GM04503 (cell line): ENCODE data around the gene XXYLT1.
A peak's percentile ranks its signal among the peaks of the same experiment; 100 is the strongest.

Source experiments
- DNase-seq: peaks from one replicate; pipeline ENCODE4 v3.0.0-alpha.2; 2012; ENCODE audit warnings: low read depth

XXYLT1 gene

DNA sequence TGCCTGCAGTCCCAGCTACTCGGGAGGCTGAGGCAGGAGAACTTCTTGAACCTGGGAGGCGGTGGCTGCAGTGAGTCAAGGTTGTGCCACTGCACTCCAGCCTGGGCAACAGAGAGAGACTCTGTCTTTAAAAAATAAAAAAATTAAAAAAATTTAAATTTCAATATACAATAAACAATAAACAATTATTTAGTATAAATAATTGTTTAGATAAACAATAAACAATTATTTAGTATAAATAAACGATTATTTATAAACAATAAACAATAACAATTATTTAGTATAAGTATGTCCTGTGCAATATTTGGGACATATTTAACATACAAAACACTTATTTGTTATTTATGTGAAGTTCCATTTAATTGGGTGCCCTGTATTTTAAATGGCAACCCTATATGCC lies 119.6 kb downstream of the XXYLT1 start:
- DNase-seq: no peak

DNA sequence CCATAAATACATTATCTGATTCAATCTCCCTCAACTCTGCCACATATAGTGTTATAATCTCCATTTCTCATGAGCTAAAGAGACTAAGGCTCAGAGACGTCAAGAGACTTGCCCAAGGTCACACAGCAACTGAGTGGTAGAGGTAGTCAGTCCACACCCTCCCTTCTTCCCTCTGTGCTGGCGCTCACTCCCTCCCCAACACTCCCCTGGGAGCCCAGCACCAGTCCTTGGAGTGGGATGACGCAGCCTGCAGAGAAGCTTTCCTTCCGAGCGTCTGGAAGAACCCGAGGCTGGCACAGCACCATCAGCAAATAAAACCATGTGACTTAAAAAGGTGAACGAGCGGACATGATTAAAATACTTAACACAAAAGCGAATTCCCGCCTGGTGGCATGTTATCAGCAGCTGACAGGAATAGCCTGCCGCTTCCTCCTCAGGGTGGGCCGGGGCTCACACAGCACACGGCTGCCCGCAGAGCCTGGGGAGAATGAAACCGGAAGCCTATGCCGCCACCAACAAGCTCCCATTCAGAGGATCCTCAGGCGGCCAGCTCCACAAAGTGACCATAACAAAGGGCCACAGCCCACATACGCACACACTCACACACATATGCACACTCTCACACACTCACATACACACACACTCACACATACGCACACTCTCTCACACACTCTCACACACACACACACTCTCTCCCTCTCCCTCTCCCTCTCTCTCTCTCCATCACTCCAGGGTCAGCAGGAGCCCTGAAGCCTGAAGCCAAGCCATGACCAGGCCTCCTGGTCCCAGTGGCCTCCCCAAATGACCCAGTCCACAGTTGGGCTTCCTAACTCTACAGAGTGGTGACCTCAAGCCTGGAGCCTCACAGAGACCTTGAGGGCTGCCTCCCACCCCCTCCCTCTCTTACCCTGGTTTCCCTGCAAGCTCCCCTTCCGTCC lies 120.5 kb downstream of the XXYLT1 start:
- no peak for DNase-seq

DNA sequence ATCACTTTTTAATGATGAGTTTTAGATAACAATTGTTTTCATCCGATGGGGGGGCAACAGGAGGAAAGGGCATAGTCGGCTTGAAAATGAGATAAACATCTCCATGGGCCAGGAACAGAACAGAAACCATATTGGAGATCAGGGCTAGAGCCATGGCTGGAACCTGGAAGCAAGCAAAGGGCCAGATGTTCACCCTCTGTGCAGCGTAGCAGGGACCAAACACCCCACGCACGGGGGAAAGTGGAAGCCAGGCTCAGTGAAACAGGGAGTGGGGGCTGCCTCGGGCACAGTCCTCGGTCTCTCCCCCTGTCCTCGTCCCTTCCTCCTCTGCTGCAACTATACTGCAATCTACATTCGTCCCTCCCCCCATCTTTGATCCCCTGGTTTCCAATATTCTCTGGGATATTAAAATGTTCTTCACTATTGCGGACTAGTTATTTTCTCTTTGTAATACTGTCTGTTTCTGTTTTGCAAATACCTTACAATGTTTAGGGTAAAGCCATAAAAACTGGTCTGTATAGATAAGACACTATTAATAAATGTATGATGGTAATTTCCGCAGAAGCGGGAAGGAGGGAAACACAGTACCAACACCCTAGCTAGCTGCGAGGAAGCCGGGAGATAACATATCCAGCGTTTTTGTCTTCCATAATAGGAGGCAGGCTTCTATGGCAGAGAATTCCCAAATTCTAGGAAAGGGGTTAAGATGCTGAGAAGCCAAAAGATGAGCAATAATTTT lies 121.5 kb downstream of the XXYLT1 start:
- no peak for DNase-seq

DNA sequence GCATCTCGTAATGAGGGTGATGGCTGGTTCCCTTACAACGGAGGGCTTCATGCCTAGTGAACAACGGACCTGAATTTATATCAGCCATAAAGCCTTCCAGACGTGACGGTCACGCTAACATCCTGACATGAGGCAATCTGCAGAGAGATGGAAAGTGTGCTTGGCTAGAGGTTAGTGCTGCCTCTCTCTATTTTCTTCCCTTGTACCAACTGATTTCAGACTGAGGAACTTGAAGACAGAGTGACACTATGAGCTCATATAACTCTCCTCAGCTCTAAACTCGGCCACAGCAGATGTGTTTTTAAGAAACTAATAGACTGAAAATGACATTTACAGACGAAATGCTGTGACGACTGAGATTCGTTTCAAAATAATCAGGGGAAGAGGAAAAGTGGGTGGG lies 122.4 kb downstream of the XXYLT1 start:
- DNase-seq: no peak

DNA sequence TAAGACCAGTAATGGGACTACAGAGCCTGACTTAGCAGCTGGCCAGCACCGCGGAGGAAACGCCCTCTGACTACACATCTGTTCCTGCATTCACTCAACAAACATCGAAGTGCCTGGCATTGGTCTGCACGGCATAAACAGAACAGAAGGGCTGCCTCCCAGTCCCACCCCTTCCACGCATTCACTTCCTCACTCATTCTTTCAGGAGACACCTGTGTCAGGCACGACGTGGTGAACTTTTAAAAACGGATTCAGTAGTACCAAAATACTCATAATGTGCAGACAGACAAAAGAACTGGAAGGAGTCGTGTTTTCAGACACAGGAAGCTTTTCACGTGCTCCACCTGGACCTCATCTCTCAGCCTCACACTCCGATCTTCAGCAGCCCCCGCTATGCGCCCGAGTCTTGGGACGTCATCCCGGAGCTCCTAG lies 123.3 kb downstream of the XXYLT1 start:
- DNase-seq: no peak

DNA sequence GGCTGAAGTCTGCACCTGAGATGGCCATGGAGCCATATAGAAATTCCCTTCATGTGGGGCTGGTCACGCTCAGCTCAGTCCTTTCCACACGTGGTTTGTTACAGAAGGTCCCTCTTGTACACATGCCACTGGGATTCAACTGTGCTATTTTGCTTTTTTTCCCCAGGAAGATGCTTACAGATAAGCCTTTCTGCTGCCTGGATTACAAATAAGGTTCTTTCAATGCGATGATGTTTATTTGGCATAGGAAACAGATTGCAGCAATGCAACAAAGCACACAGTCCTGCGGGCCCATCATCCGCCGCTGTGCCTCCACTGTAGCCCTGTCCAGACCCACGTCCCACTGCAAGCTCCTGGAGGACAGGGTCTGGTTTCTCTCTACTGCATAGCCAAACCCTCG lies 124.8 kb downstream of the XXYLT1 start:
- DNase-seq: no peak

DNA sequence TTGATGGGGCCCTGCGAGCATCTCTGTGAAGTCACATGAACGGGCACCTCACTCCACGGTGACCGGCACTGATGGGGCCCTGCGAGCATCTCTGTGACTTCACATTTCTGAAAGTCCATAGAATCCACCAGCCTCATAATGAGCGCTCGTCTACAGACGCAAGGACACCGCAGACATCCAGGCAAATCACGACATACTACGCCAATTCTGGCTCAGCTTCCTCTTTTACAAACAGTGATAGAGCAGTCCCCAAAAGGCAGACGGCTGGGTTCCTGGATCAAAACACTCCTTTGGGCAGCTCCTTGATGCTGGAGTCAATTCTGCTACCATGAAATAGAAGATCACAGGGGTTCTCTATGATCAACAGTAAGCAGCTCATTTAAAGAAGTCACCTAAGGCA lies 125.4 kb downstream of the XXYLT1 start:
- DNase-seq: no peak

DNA sequence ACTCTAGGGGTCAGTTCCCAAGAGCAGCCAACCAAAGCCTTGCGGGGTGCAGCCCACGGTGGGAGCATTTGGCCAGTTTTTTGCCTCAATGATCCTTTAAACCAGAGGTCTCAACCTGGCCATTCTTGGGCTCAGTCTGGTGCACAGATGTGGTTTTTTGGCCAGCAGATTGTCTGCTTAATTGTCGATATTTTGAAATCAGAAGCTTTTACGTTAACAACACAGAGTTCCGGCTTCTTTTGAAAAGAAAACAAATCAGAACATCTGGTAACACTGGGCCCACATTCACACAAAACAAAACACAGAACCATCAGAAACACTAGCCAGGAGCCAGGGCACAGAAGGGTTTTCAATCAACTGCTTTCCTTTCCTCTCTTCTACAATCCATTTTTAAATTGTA lies 127.7 kb downstream of the XXYLT1 start:
- no peak for DNase-seq

DNA sequence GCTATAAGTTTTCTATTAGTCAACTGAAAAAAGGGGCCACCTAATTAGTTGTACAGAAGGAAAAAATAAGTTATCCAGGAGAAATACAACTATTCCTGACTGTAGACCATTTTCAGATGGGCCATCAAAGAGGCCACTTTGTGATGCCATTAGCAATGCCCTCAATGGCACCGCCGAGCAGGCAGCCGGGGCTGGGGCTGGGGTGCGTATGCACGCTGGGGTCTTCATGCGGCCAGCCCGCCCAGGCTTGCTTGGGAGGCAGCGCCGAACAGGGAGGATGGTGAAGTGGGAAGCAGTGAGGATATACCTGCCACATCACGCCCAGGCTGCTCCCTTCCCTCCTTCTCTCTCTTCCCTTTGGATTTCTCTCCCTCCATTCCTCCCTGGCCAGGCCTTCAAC lies 128.4 kb downstream of the XXYLT1 start:
- DNase-seq: no peak

DNA sequence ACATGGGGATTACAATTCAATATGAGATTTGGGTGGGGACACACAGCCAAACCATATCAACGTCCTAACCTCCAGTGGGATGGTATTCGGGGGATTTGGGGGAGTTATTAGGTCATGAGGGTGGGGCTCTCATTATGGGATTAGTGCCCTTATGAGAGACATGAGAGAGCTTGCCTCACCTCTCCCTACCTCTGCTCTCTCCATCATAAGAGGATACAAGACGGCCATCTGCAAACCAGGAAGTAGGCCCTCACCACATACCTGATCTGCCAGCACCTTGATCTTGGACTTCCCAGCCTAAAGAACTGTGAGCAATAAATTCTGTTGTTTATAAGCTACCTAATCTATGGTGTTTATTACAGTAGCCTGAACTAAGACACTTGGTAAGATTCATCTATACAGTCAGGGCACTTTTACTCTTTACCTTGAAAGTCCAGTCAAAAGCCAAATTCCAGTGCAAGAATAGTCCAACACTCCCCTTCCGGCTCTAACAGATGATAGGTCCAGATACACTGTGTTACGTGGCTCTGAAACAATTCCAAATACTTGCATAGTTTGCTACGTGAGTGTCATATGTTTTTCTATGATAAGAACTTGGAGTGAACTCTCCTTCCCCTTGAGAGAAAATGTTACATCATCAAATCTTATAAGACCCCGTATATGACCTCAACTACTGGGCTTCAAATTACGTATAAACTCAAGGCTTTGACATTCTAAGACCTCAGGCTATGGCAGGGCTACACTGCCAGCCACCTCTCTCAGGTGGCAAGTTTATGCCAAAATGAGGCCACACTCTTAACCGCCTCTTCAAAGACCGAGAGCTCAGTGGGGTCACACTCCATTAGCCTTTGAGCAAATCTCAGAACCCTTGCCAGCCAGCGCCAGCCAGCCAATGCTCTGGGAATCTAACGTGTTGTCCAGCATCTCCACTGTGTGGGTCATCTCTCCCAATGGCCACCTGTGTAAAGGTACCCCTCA lies 129.9 kb downstream of the XXYLT1 start:
- no peak for DNase-seq

DNA sequence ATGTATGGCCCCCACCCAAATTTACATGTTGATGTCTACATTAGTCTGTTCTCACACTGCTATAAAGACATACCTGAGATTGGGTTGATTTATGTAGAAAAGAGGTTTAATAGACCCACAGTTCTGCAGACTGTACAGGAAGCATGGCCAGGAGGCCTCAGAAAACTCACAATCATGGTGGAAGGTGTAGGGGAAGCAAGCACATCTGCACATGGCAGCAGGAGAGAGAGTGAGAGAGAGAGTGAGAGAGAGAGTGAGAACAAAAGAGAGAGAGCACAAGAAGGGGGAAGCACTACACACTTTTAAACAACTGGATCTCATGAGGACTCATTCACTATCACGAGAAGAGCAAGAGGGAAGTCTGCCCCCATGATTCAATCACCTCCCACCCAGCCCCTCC lies 130.5 kb downstream of the XXYLT1 start:
- no peak for DNase-seq

DNA sequence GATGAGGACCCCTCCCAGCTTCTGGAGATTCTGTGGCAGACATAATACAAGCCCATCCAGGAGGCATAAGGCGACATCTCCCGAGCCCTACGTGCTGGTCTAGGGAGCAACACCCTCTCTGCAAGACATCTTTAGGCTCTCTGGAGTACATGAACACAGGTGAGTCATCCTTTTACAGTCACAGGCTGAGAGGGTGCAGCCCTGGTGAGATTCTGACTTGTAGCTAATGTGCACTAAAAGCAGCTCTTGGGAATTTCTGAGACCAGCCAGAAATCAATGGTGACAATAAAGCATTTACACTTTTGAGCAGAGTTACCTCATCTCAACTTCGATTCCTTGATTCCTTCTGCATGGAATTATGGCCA lies 131.1 kb downstream of the XXYLT1 start:
- no peak for DNase-seq

DNA sequence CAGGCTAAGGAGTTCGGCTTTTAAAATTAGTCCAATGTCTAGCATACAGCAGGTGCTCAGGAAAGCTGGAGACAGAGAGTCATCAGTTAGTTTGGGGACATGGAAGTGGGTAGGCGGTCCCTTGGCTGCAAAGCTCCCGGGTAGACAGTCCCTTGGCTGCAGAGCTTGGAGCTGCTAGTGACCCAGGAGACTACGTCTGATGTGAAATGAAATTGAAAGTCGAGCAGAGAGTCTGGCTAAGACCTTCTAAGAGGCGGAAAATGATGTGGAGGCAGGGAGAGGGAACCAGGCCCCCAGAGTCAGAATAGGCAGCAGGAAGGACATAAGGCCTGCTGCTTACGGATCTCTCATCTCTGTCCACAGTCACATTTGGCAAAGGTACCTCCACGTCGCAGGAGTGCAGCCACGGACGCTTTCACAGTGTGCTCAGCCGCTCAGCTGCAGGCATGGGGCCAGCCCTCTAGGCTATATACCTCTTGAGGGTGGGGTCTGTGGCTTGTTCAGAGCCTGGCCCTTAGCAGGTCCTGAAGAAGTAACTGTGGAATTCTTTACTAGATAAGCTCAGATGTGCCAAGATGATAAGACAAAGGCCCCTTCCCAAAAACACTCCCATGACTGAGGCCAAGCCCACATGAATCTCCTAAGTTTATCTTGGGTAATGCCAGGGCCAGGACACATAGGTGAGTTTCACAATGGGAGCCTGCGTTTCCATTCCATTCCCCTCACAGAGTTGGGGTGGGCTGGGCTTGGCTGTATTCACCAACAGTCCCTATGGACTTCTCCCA lies 131.7 kb downstream of the XXYLT1 start:
- DNase-seq: no peak

DNA sequence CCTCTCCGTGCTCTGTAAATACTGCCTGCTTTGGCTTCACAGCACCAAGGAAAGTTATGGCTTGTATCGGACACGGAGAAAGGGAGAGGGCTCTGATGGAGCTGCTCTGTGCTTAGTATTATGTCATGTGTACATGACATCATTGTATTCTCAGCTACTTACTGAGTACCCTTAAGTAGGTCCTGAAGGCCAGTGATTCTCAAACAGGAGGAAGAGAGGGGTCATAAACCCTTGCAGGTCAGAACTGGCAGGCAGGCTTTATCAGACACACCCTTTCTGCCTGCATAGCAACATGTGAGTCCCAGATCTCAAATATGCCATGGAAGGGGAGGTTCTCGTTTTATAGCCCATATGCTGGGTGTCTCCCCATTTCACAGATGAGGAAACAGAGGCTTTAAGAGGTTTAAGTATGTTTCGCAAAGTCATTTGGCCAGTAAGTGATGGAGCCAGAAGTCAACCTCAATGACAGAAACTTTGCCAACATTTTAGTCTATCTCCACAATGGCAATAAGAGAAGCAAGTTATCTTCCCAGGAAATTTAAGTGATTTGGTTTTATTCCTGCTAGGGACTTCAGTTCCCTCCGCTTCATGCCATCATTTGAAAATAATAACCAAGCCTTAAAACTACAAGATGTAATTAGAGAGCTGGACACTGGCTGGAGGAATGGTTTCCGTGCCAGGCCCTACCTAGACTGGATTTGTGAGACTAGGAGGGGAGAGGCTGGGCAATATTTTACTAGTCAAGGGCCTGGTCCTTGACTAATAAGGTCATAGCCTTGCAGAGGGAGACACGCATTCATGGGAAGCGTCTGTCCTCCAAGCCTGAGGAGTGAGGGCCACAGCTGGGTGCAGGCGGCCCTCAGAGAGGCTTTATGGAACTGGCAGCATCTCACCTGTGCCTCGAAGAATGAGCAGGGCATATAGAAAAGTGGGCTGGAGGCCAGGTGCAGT lies 133.0 kb downstream of the XXYLT1 start:
- no peak for DNase-seq

DNA sequence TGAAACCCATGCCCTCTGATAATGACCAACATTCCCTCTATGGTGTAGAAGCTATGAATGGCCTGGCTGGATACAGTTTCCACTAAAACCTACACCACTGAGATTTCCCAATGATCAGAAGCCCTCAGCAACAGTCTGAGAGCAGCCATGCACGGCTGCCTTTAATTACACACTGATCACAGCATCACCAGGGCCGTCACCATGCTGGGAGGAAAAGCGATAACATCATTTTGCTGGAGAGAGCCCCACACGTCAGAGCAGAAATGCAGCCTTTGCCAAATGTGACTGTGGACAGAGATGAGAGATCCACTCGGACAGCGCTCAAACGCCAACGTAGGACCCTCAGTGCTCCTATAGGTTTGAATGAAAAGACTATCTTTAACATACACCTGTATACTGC lies 135.0 kb downstream of the XXYLT1 start:
- DNase-seq: no peak

DNA sequence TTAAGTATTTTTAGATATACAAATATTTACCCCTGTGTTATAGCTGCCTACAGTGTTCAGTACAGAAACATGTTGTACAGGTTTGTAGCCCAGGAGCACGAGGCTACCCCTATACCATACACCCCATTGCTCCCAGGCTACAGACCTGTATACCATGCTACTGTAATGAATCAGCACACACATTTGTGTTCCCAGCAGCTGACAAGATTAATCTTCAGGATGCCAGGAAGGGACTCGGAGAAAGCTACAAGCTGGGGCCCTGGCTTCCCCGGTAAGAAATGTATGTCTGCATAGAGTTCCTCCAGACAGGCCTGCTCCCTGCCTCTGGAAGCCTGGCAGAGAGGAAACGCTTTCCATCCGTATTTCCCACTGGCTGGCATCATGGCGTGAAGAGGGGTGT lies 136.5 kb downstream of the XXYLT1 start:
- DNase-seq: no peak

DNA sequence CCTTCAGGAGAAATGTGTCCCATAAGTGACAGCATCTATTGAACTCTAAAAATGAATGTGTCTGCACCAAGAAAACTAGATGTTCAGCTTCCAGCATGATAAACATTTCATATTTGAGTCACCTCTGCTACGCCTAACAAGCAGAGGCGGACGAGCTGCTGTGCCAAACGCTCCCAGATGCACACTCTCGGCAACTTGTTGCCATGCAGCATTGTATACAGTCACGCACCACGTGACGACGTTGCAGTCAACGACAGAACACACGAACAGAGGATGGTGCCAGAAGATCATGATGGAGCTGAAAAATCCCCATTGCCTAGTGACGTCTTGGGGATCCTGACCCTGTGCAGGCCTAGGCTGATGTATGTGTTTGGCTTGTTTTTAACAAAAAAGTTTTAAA lies 137.5 kb downstream of the XXYLT1 start:
- peak; percentile 70 for DNase-seq

DNA sequence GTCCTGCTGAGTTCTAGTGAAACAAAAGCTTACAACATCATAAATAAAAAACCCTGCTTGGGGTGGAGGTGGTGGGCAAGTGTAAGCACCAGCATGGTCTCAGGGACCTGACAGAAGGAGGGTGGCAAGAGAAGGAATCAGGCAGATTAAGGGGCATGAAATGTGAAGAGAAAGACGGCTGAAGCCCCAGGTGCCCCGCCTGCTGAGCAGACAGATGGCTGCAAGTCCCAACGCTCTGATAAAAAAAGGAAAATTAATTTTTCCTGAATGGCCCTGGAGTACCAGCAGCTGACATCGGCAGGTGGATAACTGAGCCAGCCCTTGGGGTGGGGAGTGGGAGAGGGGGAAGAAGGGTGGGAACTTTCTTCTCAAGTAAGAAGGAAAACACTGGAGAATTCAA lies 137.9 kb downstream of the XXYLT1 start:
- DNase-seq: no peak

DNA sequence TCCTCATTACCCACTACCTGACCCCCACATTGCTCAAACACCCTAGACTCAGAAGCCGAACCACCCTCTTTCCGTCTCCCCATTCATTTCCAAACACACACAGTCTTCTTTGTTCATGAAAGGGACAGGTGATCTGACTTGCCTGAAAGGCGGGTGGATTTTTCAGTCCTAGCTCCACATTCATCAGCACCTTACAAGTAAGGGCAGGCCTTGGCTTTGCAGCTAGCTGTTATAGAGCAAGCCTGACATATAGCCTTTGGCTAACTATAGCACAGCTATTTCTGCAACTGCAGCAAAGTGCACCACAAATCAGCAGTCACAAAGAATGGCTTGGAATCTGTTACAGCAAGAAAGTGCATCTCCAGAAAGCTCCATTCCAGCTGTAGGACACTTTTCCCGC lies 139.8 kb downstream of the XXYLT1 start:
- no peak for DNase-seq
